ENCODE results near the gene NDUFA6. TPM values are rescaled to one million over a fixed set of nuclear protein-coding genes. Genes with fewer than 3 reads are reported as not detected.
"Not testable (repeated sequence)": the region's sequence is repeated elsewhere in the genome, so short reads cannot be mapped to it uniquely, and the experiment has no call there.

Gene NDUFA6
- polyA plus RNA-seq, result 100 to 1,000 TPM in 1 of 2 donors, 10 to 100 TPM in 1; 93.3 to 107 TPM

DNA sequence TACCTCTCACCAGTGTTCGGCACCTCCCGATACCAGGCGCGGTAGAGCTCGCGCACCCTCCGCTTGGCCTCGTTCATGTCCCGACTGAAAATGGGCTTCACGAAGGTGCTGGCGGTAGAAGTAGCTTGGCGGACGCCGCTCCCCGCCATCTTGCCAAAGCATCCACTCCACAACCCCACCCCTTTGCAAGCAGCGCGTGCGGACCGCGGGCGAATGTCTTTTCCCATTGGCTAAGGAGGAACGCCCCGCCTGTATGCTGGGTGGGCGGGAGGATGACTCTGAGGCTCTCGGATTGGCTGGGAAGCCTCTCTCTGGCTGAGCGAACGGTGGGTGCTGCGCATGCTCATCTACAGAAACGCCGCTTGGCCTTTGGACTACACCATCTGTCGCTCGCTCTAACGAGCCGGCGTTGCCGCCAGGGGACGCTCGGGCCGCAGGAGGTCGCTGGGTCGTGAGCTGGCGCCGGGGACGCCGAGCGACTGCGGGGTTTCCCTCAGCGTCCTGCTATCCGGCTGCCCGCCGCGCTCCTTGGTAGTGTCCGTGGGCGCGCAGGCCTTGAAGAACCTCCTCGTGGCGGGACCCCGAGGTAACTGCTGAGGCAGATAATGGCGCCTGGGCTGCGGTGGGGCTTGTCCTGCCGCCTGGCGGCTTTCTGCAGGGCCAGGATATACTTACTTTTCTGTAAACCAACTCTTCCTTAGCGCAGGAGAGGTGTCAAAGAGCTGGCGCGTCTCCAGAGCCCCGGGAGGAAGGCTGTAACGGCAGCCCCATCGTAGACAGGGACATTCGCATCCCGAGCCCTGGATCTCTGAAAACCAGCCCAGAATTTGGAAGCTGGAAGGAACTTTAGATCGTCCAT lies at the start of gene NDUFA6:
NDUFA6 (minus strand) TSS at position 177 of the 859 bp plus-strand sequence; CDS start at position 149, 28 bp downstream.
- Histone ChIP-seq H3K36me3 (ENCODE audit: control insufficient read depth in 2 of 2, insufficient read depth in 2 of 2, low read length in 1 of 2) (no peaks in the 10 kb centered on the region), H3K27me3 (ENCODE audit: control insufficient read depth in 1 of 2, insufficient read depth in 2 of 2, low read length in 2 of 2) (no peaks in the 10 kb centered on the region), H3K4me1 (ENCODE audit: control insufficient read depth in 2 of 2, insufficient read depth in 2 of 2, low read length in 1 of 2) (peaks cover 0 to 4% of the 10 kb centered on the region in 2 donors), H3K9me3 (ENCODE audit: control insufficient read depth in 2 of 2, insufficient read depth in 1 of 2, low read depth in 1 of 2, low read length in 1 of 2) (no peaks in the 10 kb centered on the region), H3K27ac (ENCODE audit: low read depth in 2 of 2, low read length in 1 of 2) (peak within 1 kb of the TSS; percentile 98 to 99), H3K4me3 (ENCODE audit: low read depth in 1 of 2, low read length in 2 of 2) (peak within 1 kb of the TSS; percentile 68 to 88)
- 0 to 1% methylated on average over 58 to 71 of the region's 71 CpGs for WGBS, 2 donors

DNA sequence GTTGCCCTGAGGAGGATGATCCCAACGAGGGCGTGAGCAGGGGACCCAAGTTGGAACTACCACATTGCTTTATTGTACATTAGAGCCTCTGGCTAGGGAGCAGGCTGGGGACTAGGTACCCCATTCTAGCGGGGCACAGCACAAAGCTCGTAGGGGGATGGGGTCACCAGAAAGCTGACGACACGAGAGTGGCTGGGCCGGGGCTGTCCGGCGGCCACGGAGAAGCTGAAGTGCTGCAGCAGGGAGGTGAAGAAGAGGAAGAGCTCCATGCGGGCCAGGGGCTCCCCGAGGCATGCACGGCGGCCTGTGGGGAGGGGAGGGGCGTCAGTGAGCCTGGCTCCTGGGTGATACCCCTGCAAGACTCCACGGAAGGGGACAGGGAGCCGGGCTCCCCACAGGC lies 49.6 kb upstream of the NDUFA6 start:
- H3K36me3 ChIP-seq (ENCODE audit: control insufficient read depth in 2 of 2, insufficient read depth in 2 of 2, low read length in 1 of 2), result peaks cover 0 to 12% of the 10 kb centered on the region in 2 donors
- not testable (repeated sequence) for H3K4me1 ChIP-seq (ENCODE audit: control insufficient read depth in 2 of 2, insufficient read depth in 2 of 2, low read length in 1 of 2); H3K27ac ChIP-seq (ENCODE audit: low read depth in 2 of 2, low read length in 1 of 2); H3K4me3 ChIP-seq (ENCODE audit: low read depth in 1 of 2, low read length in 2 of 2); H3K27me3 ChIP-seq (ENCODE audit: control insufficient read depth in 1 of 2, insufficient read depth in 2 of 2, low read length in 2 of 2); H3K9me3 ChIP-seq (ENCODE audit: control insufficient read depth in 2 of 2, insufficient read depth in 1 of 2, low read depth in 1 of 2, low read length in 1 of 2)
- WGBS, 2 donors, result 97% methylated on average over 8 to 14 of the region's 17 CpGs

DNA sequence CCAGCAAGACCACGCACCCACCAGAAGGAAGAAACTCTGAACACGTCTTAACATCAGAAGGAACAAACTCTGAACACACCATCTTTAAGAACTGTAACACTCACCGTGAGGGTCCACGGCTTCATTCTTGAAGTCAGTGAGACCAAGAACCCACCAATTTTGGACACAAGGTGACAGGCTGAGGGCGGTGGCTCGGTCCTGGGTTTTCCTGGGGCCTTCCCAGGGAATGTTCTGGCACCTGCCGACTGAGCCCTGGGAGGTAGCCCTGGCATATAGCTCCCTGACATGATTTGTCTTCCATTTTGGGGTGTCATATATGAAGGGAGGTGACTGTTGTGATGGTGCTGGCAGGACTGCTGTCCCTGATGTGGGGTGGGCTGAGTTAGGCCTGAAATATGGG lies 48.9 kb upstream of the NDUFA6 start:
- H3K4me1 ChIP-seq (ENCODE audit: control insufficient read depth in 2 of 2, insufficient read depth in 2 of 2, low read length in 1 of 2); H3K27ac ChIP-seq (ENCODE audit: low read depth in 2 of 2, low read length in 1 of 2); H3K9me3 ChIP-seq (ENCODE audit: control insufficient read depth in 2 of 2, insufficient read depth in 1 of 2, low read depth in 1 of 2, low read length in 1 of 2); H3K4me3 ChIP-seq (ENCODE audit: low read depth in 1 of 2, low read length in 2 of 2); H3K27me3 ChIP-seq (ENCODE audit: control insufficient read depth in 1 of 2, insufficient read depth in 2 of 2, low read length in 2 of 2): not testable (repeated sequence)
- 91 to 92% methylated on average over 7 of the region's 7 CpGs for WGBS, 2 donors
- peaks cover 0 to 12% of the 10 kb centered on the region in 2 donors for H3K36me3 ChIP-seq (ENCODE audit: control insufficient read depth in 2 of 2, insufficient read depth in 2 of 2, low read length in 1 of 2)

DNA sequence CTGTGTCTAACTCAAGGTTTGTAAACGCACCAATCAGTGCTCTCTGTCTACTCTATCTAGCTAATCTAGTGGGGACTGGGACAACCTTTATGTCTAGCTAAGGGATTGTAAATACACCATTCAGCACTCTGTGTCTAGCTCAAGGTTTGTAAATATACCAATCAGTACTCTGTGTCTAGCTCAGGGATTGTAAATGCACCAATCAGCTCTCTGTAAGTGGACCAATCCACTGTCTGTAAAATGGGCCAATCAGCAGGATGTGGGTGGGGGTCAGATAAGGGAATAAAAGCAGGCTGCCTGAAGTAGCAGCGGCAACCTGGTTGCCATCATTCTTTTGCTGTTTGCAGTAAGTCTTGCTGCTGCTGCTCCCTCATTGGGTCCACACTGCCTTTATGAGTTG lies 48.4 kb upstream of the NDUFA6 start:
- Histone ChIP-seq H3K27me3 (ENCODE audit: control insufficient read depth in 1 of 2, insufficient read depth in 2 of 2, low read length in 2 of 2) (no peaks in the 10 kb centered on the region), H3K27ac (ENCODE audit: low read depth in 2 of 2, low read length in 1 of 2) (no peak overlapping the region), H3K36me3 (ENCODE audit: control insufficient read depth in 2 of 2, insufficient read depth in 2 of 2, low read length in 1 of 2) (peaks cover 0 to 10% of the 10 kb centered on the region in 2 donors), H3K4me3 (ENCODE audit: low read depth in 1 of 2, low read length in 2 of 2) (no peak overlapping the region), H3K9me3 (ENCODE audit: control insufficient read depth in 2 of 2, insufficient read depth in 1 of 2, low read depth in 1 of 2, low read length in 1 of 2) (no peaks in the 10 kb centered on the region), H3K4me1 (ENCODE audit: control insufficient read depth in 2 of 2, insufficient read depth in 2 of 2, low read length in 1 of 2) (no peaks in the 10 kb centered on the region)
- 96 to 97% methylated on average over 2 of the region's 2 CpGs for WGBS, 2 donors

DNA sequence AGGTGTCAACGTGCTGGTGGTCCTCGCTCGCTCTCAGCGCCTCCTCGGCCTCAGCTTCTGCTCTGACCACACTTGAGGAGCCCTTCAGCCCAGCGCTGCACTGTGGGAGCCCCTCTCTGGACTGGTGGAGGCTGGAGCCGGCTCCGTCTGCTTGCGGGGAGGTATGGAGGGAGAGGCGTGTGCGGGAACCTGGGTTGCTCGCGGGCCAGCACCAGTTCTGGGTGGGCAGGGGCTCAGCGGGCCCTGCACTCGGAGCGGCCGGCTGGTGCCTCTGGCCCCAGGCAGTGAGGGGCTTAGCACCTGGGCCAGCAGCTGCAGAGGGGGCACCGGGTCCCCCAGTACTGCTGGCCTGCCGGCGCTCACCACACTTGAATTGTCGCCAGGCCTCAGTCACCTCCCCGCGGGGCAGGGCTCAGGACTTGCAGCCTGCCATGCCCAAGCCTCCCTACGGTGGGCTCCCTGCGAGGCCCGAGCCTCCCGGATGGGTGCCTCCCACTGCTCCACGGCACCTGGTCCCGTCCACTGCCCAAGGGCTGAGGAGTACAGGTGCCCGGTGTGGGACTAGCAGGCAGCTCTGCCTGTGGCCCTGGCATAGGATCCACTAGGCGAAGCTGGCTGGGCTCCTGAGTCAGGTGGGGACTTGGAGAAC lies 47.7 kb upstream of the NDUFA6 start:
- Histone ChIP-seq H3K27ac (ENCODE audit: low read depth in 2 of 2, low read length in 1 of 2) (no peak overlapping the region), H3K9me3 (ENCODE audit: control insufficient read depth in 2 of 2, insufficient read depth in 1 of 2, low read depth in 1 of 2, low read length in 1 of 2) (no peaks in the 10 kb centered on the region), H3K36me3 (ENCODE audit: control insufficient read depth in 2 of 2, insufficient read depth in 2 of 2, low read length in 1 of 2) (peaks cover 0 to 10% of the 10 kb centered on the region in 2 donors), H3K4me3 (ENCODE audit: low read depth in 1 of 2, low read length in 2 of 2) (no peak overlapping the region), H3K4me1 (ENCODE audit: control insufficient read depth in 2 of 2, insufficient read depth in 2 of 2, low read length in 1 of 2) (no peaks in the 10 kb centered on the region), H3K27me3 (ENCODE audit: control insufficient read depth in 1 of 2, insufficient read depth in 2 of 2, low read length in 2 of 2) (no peaks in the 10 kb centered on the region)
- WGBS, 2 donors, result 88 to 91% methylated on average over 27 to 31 of the region's 31 CpGs

DNA sequence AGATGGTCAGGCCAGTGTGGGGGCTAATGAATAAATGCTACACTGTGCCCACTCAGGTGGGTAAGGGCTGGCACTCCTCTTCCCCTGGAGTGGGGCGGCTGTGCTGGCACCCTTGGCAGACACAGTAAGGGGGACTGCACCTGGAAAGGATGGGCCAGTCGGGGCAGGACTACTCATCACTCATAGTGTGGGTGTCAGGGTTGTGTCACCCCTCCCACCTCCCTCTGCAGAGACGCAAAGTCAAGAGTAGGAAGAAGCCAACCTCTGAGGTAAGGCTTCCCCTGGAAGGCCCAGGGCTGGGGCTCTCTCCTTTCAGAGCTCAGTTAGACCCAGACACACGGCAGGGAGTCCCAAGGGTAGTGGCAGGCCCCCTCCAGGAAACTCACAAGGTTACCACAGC lies 45.1 kb upstream of the NDUFA6 start:
- not testable (repeated sequence) for H3K36me3 ChIP-seq (ENCODE audit: control insufficient read depth in 2 of 2, insufficient read depth in 2 of 2, low read length in 1 of 2); H3K27me3 ChIP-seq (ENCODE audit: control insufficient read depth in 1 of 2, insufficient read depth in 2 of 2, low read length in 2 of 2); H3K27ac ChIP-seq (ENCODE audit: low read depth in 2 of 2, low read length in 1 of 2); H3K9me3 ChIP-seq (ENCODE audit: control insufficient read depth in 2 of 2, insufficient read depth in 1 of 2, low read depth in 1 of 2, low read length in 1 of 2); H3K4me1 ChIP-seq (ENCODE audit: control insufficient read depth in 2 of 2, insufficient read depth in 2 of 2, low read length in 1 of 2); H3K4me3 ChIP-seq (ENCODE audit: low read depth in 1 of 2, low read length in 2 of 2)
- WGBS, 2 donors, result no CpG with 5 or more reads among the region's 4 CpGs

DNA sequence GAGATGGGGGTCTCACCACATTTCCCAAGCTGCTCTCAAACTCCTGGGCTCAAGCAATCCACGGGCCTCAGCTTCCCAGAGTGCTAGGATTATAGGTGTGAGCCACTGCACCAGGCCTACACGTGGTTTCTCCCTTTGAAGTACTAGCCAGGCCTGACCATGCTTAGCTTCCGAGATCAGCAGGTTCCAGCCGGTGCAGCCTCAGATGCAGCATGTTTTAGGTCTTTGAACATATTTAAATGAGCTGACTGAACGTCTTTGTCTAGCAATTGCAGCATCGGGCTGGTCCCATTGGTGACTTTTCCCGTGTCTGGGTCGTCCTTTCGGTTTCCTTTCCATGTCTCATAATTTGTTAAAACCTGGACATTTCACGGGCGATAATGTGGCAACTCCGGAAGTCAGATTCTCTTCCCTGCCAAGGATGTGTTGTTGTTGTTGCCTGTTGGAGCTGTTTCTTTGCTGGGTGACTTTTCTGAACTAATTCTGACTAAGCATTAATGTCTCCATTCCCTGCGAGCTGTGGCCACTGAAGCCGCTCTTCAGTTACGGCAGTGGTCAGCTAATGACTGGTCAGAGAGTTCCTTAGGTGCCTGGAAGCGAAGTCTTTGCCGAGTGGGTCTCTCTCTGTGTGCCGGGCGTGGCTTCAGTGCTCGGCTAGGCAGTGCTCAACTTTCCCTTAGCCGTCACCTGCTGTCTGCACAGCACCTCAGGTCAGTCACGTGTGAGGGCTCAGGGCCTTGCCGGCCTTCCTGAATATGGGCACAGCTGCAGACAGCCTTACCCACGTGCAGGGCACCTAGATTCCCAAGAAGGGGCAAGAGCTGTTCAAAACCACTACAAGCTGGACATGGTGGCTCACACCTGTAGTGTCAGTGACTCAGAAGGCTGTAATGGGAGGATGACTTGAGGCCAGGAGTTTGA lies 43.8 kb upstream of the NDUFA6 start:
- 82% methylated on average over 24 of the region's 24 CpGs for WGBS, 2 donors

DNA sequence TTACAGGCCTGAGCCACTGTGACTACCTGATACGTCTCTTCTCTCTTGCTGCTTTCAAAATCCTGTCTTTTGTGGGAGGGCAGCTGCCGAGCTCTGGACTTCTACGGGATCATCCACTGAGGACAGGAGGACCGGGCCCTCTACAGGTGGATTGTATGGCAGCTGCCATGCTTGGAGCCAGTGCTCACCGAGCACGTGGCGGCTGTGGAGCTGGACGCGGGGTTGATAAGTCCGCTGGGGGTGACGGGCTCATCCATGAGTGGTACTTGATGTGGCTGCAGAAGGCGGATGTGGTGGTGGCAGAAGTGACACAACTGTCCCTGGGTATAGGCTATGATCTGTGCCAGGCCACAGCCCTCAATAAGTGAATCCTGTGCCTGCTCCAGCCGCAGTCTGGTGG lies 41.9 kb upstream of the NDUFA6 start:
- 76 to 87% methylated on average over 12 to 13 of the region's 13 CpGs for WGBS, 2 donors
- H3K36me3 ChIP-seq (ENCODE audit: control insufficient read depth in 2 of 2, insufficient read depth in 2 of 2, low read length in 1 of 2), result no peaks in the 10 kb centered on the region
- H3K27me3 ChIP-seq (ENCODE audit: control insufficient read depth in 1 of 2, insufficient read depth in 2 of 2, low read length in 2 of 2), result no peaks in the 10 kb centered on the region
- no peaks in the 10 kb centered on the region for H3K9me3 ChIP-seq (ENCODE audit: control insufficient read depth in 2 of 2, insufficient read depth in 1 of 2, low read depth in 1 of 2, low read length in 1 of 2)
- peaks cover 0 to 3% of the 10 kb centered on the region in 2 donors for H3K4me1 ChIP-seq (ENCODE audit: control insufficient read depth in 2 of 2, insufficient read depth in 2 of 2, low read length in 1 of 2)
- no peak overlapping the region for H3K4me3 ChIP-seq (ENCODE audit: low read depth in 1 of 2, low read length in 2 of 2)
- H3K27ac ChIP-seq (ENCODE audit: low read depth in 2 of 2, low read length in 1 of 2), result no peak overlapping the region

More for the DNA sequence above, 43.8 kb upstream of the NDUFA6 start:
- Histone ChIP-seq H3K27me3 (ENCODE audit: control insufficient read depth in 1 of 2, insufficient read depth in 2 of 2, low read length in 2 of 2) (no peaks in the 10 kb centered on the region), H3K4me3 (ENCODE audit: low read depth in 1 of 2, low read length in 2 of 2) (no peak overlapping the region), H3K4me1 (ENCODE audit: control insufficient read depth in 2 of 2, insufficient read depth in 2 of 2, low read length in 1 of 2) (no peaks in the 10 kb centered on the region), H3K27ac (ENCODE audit: low read depth in 2 of 2, low read length in 1 of 2) (no peak overlapping the region), H3K9me3 (ENCODE audit: control insufficient read depth in 2 of 2, insufficient read depth in 1 of 2, low read depth in 1 of 2, low read length in 1 of 2) (no peaks in the 10 kb centered on the region), H3K36me3 (ENCODE audit: control insufficient read depth in 2 of 2, insufficient read depth in 2 of 2, low read length in 1 of 2) (peaks cover 0 to 3% of the 10 kb centered on the region in 2 donors)

DNA sequence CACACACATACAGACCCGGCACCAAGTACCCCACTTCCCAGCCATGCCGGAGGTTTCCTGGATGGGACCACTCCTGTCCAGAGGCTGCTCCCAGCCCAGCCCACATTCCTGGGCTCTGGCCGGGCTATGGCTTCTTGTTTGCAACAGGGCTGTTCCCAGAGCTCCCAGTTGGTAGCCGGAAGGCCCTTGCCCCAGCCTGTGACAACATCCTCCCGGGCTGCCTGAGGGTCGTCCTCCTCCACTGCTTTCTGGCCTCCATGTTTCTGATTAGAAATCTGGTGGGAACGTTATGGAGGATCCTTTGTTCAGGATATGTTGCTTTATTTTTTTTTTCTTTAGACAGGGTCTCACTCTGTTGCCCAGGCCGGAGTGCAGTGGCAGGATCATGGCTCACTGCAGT lies 41.0 kb upstream of the NDUFA6 start:
- 75% methylated on average over 8 of the region's 8 CpGs for WGBS, 2 donors
- Histone ChIP-seq H3K9me3 (ENCODE audit: control insufficient read depth in 2 of 2, insufficient read depth in 1 of 2, low read depth in 1 of 2, low read length in 1 of 2) (no peaks in the 10 kb centered on the region), H3K36me3 (ENCODE audit: control insufficient read depth in 2 of 2, insufficient read depth in 2 of 2, low read length in 1 of 2) (no peaks in the 10 kb centered on the region), H3K4me3 (ENCODE audit: low read depth in 1 of 2, low read length in 2 of 2) (no peak overlapping the region), H3K27me3 (ENCODE audit: control insufficient read depth in 1 of 2, insufficient read depth in 2 of 2, low read length in 2 of 2) (no peaks in the 10 kb centered on the region), H3K27ac (ENCODE audit: low read depth in 2 of 2, low read length in 1 of 2) (no peak overlapping the region), H3K4me1 (ENCODE audit: control insufficient read depth in 2 of 2, insufficient read depth in 2 of 2, low read length in 1 of 2) (peaks cover 0 to 3% of the 10 kb centered on the region in 2 donors)
